Measurements from ENCODE around the gene TFAP2C.
"Not testable (repeated sequence)": the region's sequence is repeated elsewhere in the genome, so short reads cannot be mapped to it uniquely, and the experiment has no call there.

TFAP2C gene

DNA sequence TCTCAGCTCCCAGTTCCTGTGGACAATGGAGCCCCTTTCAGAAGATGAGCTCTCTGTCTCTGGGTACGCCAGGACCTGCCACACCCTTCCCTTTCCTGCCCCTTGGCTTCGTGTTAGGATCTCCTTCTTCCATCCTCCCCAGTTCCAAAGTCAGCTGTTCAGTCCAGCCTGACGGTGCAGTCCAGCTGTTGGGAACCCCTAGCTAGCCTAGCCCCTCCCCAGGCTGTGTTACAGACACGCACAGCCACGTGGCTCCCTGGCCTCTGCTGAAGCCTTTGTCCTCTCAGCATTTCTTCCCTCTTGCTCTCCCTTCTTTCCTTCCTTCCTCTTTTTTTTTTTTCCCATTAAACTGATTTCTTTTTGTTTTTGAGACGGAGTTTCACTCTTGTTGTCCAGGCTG lies 12.4 kb upstream of the TFAP2C start:
- no peak for DNase-seq

DNA sequence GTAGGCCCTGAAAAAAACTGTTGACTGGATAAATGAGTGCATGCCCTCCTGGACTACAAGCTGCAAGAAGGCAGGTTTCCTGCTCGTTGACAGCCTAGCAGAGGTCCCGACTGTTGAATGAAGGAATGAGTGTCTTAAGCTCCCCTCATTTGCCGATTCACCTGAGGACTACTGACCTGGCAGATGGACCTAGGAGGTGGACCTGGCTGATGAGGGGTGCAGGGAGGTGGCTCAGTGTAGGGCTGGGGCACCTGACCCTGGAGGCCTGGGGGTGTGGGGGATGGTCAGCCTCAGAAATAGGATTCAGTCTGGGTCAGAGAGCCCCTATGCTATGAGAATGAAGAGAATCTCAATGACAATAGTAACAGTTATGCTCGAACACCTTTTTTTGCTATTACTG lies 11.6 kb upstream of the TFAP2C start:
- DNase-seq: no peak

DNA sequence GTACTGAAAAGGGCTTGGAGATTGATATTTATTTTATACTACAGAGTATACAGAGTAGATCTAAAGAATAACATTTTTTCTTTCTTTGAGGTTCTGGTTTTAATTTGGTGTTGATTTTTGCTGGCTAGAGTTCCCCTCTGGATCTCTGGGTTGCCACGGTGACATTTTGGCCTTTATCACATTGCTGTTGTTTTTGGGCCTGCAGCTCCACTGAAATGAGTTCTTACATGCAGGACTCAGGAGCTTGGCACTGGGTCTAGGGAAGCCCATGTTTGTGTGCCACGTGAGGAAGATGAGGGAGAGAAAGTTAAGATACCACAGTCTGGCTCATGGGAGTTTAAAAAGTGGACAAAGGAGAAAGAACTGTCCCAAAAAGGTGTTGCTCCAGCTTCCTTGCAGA lies 7.4 kb upstream of the TFAP2C start:
- DNase-seq: no peak

DNA sequence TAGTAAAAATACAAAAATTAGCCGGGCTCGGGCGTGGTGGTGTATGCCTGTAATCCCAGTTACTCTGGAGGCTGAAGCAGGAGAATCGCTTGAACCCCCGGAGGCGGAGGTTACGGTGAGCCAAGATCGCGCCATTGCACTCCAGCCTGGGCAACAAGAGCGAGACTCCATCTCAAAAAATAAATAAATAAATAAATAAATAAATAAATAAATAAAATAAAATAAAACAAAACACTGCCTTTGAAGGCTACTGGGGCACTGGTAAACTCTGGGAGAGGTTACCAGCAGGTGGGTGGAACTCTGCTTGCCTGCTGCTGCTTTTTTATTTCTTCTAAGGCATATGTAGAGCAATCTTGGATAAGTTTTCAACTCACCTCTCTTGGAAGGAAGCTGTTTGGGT lies 5.2 kb upstream of the TFAP2C start:
- not testable (repeated sequence) for DNase-seq

DNA sequence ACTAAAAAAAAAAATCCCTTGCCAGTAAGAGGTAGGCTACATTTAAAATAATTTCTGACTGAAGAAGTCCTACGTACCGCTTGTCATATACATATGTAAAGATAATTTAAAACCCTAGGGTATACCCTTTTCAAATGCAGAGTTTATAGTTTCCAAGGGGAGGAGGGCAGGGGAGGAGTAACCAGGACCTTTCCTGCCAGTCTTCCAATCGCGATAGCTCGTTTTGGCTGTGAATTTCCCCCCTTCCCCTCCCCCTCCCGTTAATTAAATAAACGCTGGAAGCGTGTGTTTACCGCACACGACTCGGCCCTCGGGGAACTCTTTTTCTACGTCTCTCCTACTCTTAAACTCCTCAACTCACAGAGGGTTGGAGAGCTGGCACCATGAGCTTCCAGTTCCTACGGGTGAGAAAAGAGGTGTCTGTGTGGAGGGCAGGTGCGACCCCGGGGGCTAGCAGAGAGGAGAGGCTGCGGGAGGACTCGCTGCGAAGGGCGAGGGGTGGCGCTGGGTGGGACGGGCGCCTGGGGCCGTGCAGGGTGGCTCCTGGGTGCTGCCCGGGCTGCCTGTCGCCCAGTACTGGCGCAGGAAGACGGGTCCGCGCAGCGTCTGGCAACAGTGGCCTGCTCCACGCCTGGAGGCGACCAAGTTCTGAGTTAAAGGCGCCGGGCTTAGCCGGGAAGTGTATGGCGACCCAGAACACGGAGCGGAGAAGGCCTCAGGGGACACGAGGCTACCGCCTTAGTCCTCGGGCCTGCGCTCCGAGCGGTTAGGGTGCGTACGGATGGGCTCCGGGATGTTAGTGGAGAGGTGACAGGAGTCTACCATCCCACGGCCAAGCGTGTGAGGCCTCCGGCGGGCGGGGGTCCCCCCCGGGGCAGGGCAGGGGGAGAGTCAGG lies 4.1 kb upstream of the TFAP2C start:
- no peak for DNase-seq

DNA sequence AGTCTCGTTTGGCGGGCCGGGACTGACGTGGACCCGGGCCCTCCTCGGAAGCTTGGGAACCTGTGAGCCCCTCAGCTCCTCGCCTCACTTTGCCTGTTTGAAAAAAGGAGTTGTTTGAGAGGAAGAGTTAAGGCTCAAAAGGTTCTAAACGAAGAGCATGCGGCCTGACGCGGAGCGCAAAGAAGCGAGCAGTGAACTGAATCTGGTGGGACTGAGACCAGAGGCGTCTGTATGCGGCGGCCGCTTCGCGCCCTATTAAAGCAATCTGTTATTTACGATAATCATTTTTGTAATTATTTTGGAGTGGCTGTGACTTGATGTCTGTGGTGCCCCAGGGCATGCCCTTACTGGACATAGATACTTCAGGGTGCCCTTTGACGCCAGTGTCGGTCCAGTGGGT lies 3.3 kb upstream of the TFAP2C start:
- DNase-seq: no peak

DNA sequence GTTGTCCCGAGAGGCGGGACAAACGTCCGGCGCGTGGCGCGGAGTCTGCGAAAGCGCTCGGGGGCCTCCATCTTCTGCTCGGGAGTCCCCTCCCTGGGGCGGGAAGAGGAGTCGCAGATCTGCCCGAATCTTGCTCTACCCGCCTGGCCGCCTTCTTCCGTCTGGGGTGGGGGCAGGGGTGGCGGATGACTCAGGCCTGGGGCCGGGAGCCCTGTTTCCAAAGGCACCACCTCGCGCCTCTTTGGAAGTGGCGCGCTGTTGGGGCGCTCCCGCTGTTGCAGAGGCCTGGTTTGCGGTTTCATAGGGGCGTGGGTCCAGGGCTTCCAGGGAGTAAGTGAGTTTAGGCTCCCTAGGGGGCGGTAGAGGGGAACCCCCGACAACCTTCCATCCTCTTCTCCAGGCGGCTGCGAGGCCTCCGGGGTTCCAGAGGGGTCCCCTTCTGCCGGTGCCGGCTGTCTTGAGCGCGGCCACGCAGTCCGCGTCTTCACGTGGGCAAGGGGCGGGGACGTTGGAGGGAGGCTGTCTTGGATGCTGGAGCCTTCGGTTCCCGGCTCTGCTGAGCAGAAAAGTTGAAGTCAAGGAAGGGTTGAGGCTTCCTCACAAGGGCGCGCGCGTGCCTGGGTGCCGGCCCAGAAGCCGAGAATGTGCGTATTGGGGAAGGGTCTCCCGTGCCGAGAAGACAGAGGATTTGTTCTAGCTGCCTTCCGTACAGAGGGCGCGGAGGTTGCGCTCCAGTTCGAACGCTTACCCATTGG lies 2.6 kb upstream of the TFAP2C start:
- DNase-seq: peak; percentile 46

DNA sequence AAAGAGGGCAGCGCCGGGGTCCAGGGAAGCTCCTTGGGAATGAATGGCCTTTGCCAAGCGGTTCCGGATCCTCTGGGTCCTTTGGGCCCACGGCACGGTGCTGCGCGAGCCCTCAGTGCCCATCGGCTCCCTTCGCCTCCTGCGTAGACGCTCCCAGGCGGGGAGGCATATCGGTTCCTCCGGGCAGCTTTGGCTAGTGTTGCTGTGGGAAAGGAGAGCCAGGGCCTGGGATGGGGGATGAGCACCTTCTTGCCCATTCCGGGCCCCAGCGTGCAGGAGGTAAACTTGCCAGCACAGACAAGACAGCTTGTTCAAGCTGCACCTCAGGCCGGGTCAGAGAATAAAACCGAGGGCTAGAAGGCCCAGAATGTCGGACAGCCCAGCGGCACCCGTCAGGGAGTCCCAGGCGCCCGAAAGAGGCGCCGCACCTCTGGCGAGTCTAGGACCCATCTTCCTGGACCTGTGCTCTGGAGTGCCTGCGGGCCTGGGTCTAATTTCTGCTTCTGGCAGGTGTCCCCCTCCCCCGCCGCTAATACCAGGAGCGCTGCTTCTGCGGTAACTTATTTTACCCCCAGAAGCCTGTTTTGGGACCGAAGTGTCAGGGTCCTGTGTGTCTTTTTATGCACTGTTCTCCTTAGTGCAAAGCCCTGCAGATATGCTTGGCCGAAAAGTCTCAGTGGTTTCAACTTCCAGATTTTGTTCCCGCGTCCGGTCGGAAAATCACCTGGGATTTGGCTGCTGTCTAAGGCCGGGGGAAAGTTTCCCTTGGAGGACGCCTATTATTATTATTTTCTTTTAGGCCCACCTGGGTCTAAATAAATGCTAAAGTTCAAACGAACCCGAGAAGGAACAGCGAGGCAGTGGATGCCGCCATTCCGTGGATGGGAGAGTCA lies 1.7 kb upstream of the TFAP2C start:
- no peak for DNase-seq

DNA sequence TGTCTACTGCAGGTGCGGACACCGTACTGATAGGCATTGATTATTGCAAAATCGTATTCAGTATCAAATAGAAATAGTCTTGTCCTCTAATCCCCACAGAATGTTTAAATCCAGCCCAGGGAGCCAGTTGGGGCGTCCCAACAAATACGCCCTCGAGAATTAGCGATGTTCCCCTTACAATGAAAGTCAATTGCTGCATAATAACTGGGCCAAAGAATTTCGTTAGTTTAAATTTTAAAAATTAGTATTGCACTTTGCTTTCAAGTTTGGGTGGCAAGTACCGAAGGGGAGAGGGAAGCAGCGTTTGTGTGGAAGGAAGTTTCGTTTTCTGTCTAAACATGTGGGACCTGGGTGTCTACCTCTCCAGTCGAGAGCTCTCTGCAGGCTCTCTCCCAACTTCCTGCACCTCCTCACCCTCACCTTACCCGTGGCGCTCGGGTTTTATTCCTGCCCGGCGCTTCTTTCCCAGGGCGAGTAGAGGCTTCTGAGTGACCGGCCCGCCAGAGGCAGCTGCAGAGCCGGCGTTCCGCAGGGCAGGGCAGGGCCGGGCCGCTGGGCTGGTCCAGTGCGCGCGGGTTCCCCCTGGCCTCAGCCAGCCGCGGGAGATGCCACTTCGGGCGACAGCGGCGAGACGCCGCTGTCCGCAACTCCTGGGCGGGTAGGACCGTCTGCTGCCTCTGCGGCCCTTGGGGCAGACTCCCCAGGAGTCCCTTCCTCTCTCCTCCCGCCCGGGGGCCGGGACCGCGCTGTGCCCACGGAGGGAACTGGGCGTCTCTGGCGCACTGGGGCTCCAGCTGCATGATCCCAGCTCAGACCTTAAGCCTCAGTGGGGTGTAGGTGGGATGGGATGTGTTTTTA lies 862 bp upstream of the TFAP2C start:
- DNase-seq: no peak

DNA sequence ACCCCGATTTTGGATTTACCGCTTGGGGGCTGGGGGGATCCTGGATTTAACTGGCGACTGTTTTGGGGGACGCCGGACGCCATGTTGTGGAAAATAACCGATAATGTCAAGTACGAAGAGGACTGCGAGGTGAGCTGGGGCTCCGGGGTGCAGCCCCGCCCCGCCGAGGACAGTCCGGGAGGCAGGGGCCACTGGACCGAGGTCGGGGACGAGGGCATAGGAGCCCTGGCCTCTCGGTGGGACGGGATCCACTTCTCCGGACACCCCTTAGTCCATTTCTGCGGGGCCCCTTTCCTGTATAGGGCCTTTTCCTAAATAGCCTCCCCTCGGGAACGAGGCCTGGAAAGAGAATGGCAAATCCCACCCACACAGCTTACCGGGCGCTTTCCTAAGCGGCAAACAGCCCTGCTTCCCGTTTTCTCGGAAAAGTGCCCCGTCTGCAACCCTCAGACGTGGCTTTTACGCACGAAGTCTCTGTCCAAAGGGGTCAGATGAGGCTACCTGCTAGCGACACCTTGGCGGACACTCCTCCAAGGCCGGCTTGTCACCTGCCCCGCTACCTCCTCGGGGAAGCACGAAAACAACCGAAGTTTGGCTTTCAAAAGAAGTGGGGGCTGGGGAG lies 469 bp downstream of the TFAP2C start:
- no peak for DNase-seq

DNA sequence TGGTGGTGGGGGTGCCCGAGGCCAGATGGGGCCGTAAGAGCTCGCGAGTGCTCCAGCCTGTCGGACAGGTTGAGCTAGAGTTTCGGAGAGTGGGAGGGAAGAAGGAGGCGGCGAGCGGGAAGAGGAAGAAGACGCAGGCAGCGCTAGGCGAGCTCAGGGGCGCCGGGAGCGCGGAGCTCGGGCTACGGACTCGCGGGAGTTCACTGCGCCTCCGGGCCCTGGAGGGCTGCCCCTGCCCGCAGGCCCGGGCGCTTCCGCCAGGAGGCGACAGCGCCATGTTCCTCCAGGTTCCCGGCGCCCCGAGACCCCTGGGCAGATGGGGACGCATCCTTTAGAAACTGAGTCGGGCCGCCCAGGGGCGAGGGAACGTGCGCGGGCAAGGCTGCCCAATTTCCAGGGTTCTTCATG lies 984 bp downstream of the TFAP2C start:
- peak; percentile 76 for DNase-seq

DNA sequence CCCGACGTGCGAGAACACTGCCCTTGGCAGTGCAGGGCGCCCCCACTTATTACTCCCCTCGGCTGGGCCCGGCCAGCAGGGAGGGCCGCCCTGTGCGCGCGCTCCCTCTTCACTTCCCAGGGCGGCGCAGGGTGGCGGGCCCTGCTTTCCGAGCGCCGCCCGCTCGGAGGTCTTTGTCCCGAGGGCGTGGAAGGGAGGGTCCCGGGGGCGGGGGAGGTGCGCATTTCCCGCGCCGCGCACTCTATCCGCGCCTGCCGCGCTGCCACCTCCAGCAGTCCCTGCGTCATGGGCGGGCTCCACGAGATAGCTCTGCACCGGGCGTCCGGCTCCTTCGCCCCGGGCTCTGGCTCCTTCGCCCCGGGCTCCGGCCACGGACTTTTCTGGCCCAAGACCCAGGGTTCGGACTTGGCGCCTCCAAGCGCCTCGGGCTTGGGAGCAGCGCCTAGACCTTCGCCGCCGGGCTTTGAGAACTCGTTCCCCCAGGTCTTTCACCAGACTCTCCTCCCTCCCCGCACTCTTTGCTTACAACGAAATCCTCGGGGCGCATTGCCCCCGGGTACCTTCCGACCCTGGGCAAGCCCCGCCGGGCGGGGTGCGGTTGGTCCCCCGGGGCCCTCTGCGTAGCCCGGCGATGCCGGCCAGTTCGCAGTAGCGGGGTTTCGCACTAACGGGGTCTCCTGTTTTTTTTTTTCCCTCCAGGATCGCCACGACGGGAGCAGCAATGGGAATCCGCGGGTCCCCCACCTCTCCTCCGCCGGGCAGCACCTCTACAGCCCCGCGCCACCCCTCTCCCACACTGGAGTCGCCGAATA lies 1.6 kb downstream of the TFAP2C start:
- peak; percentile 23 for DNase-seq

DNA sequence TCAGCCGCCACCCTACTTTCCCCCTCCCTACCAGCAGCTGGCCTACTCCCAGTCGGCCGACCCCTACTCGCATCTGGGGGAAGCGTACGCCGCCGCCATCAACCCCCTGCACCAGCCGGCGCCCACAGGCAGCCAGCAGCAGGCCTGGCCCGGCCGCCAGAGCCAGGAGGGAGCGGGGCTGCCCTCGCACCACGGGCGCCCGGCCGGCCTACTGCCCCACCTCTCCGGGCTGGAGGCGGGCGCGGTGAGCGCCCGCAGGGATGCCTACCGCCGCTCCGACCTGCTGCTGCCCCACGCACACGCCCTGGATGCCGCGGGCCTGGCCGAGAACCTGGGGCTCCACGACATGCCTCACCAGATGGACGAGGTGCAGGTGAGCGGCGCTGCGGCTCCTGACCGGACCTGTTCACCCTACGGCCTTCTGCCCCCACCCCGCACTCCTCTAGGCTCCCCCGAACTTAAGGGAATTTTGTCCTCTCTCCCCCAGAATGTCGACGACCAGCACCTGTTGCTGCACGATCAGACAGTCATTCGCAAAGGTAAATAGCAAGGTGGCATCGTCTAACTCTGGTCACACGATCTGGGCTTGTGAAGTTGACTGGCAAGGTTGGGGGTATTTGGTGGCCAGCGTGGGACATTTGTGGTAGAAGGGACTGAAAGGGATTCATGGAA lies 2.3 kb downstream of the TFAP2C start:
- no peak for DNase-seq

DNA sequence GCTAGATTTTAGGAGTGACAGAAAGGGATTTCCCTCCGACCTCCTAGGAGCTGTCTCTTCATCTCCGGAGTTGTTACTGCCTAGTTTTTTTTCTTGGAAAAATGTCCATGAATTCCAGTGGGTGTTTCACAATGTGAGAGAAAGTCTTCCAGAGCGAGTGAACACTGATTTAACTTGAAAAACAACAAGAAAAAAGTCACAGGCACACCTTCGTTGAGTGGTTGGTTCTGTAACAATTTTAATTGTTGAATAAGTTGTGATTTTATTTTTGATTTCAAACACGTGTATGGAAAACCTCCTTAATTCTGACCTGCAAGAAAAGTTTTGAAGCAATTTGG lies 2.9 kb downstream of the TFAP2C start:
- DNase-seq: no peak

DNA sequence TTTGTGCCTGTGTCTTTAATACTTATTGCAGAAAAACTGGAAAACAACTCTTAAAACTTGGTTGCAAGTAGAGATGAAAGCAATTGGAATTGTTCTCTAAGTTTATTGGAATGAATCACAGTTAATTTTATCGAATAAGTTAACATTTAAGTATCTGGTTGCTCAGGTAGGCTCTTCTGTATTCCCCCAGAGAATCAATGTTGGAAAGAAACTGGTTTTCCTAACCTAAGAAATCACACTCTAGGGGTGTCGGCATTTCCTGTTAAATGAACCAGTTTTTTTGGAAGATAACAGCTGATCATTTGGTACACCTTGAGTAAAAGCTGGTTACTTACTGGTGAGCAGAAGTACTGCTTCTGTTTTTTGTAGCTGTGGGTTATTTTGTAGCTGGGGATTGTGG lies 5.2 kb downstream of the TFAP2C start:
- DNase-seq: no peak

DNA sequence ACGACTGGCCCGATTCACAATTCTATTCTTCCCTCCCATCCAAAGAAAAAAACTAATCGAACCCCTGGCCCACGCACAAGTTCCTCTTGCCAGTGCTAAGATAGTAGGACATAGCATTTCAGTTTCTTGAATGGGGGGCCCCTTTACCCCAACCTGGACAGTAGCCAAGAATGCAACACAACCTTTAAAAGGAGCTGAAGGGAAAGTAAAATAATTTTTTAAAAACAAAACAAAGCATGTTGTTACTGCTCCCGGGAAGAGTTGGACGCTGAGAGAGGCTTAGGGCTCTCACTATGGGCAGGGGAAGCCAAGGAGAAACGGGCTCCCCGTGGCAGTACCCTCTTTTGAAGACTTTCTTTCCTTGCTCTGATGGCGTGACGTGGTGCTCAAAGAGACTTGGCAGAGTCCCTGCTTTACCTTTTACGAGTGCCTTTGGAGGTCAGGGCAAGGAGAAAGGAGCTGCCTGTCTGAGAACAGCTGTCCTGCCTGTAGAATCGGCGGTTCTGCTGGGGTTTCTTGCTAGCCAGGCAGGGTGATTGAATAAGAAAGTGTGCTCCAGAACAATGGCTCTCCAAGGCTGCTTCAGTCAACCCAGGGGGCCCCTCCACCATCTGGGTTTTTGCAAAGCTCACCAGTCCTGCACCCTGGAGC lies 5.8 kb downstream of the TFAP2C start:
- DNase-seq: no peak

DNA sequence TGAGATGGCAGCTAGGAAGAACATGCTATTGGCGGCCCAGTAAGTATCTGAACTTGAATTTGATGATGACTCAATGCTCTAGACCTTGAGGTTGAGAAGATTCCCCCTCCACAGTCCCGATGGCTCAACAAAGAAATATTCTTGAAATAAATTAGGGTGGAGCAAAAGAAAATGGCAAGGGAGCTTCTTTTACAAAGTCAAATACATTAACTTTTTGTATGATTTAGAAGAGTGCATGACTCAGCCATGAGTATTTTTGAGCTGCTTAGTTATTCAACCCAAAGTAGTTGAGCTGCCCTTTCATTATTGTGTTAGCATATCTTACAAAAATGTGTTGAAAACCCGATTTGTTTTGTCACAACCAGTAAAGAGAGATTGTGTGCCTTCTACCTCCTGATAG lies 7.6 kb downstream of the TFAP2C start:
- peak; percentile 90 for DNase-seq

DNA sequence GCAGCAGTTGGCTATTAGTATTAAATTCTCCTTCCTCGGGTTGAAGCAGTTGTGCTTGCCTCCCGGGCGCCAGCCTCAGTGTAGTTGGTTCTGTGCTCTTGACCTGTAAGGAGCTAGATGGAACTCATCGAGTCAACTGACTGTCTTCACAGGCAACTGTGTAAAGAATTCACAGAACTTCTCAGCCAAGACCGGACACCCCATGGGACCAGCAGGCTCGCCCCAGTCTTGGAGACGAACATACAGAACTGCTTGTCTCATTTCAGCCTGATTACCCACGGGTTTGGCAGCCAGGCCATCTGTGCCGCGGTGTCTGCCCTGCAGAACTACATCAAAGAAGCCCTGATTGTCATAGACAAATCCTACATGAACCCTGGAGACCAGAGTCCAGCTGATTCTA lies 8.5 kb downstream of the TFAP2C start:
- no peak for DNase-seq

DNA sequence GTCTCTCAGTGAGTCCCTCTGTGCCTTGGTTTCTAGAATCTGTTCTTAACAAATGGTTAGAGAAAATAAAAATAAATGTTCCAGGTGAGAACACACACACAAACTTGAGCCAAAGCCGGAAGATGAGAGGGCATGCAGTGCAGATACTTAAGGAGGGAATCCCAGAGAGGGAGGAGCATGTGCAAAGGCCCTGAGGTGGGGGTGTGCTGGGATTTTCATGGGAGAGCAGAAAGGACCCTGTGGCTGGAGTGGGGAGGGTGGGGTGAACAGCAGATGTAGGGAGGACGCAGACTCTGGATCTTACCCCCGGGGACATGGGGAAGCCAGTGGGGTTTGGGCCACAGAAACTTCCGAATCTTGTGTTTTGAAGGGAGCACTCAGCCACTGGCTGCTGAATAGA lies 17.5 kb downstream of the TFAP2C start:
- no peak for DNase-seq

DNA sequence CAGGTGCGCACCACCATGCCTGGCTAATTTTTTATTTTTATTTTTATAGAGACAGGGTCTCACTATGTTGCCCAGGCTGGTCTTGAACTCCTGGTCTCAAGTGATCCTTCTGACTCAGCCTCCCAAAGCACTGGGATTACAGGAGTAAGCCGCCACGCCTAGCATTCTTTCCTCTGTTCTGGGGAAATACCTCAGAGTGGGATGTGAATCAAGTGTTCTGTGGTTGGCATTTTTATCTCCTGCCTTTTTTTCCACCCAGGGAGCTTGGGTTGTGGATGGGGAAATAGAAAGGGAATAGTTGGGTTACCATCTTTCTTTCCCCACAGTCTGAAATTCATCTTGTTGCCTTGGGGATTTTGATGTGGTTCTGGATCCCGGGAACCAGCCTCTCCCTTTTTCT lies 24.1 kb downstream of the TFAP2C start:
- peak; percentile 12 for DNase-seq
